Frontal cortex (tissue), 4 donors: ENCODE data around the gene ADM2. TPM values are rescaled to one million over a fixed set of nuclear protein-coding genes. Genes with fewer than 3 reads are reported as not detected.
"Not testable (repeated sequence)": the region's sequence is repeated elsewhere in the genome, so short reads cannot be mapped to it uniquely, and the experiment has no call there.

Source experiments
- DNase-seq, 2 donors: peaks; one replicate each; pipeline ENCODE4 v3.0.0; 2012; ENCODE audit warnings: low spot score in 2 of 2
- FAIRE-seq: peaks from 2 replicates; lab custom pipeline; 2012; peaks lifted over from hg19 to GRCh38; lab: Jason Lieb, UNC
- total RNA-seq: library from RNA; depleted of rRNA; stranded (reverse); fragments of >200 nt; gene quantifications from one replicate; pipeline ENCODE4 v1.2.3, GENCODE V29; 2014
- donor health status: control.
- donor health status: control.
- donor health status: control.

The ADM2 gene
- total RNA-seq, 1 donor from 2014 or later, result not detected

DNA sequence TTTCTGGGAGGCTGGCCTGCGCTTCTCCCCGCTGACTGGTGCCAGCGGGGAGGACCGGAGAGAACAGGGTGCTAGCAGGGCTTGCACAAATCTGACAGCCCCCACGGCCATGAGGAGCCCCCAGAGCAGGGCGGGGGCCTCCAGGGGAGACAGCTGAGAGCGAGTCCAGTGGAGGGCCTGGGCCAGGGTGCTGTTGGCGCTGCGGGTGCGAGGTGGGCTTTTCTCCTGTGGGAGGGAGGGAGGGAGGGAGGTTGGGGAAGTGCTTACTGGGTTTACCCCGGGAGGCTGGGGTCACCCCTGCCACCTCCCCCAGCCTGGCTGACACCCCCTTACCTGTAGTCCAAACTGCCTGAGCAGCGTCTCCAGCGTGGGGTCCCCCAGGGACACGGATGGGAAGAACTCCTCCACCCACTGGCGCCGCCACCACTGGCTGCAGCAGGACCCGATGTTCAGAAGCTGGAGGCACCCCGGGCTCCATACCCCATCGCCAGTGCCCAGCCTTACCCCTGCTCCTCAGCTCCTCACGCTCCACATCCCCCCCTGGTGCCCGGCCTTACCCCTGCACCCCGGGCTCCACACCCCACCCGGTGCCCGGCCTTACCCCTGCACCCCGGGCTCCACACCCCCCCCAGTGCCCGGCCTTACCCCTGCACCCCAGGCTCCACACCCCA, 22.3 kb downstream of the ADM2 start:
- FAIRE-seq (no peak), DNase-seq (no peak)

DNA sequence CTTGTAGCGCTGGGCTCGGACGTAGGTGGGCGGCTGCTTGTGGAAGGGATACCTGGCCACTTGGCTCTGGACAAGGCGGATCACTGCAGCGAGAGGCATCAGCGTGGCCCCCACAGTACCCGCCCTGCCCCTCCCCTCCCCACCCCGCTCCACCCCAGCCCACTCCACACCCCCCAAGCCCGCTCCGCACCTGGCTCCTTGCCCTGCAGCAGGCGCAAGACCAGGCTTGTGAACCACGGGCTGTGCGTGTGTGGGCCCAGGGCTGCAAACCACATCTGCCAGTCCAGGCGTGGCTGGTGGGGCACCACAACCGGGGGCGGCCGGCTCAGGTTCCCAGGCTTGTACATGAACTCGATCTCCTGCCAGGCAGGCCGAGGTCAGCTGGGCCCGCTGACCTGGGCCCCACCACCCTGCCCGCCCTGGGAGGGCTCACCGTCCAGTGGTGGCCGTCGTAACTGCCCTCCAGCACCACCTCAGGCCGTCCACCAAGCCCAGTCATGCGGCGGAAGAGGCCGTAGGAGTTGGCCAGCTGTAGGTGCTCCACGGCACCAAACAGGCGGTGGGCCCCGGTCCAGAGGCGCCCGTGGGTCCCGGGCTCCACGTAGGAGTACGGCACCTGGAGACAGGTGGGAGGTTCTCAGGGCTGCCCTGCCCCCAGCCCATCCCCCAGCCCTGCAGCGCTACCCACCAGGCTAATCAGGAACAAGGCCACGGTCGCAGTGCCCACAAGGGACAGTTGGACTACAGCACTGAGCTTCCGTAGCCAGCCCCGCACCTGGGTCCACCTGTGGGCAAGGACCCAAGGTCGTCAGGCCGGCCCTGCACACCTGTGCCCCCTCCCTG, 23.2 kb downstream of the ADM2 start:
- FAIRE-seq, result no peak
- DNase-seq, result no peak

DNA sequence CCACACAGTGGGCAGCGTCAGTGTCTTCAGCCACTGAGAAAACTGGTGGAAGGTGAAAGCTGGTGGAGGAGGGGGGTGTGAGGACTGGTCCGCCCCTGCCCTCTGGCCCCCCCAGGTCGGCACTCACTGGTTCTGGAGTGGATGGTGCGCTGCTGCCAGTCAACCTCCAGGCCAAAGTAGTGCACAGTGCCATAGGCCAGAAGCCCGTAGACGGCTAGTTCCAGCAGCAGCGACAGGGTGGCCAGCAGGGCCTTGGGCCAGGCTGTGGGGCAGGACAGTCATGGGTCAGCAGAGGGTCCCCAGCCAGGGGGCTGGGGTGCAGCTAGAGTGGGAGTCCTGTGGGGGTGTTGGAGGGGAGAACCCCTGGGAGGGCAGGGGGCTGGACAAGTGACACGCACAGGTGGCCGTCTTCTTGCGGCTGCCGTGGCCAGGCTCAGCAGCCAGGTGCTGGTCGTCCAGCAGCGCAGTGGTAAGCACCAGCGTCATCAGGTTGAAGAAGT, 24.0 kb downstream of the ADM2 start:
- FAIRE-seq (no peak), DNase-seq (no peak)

DNA sequence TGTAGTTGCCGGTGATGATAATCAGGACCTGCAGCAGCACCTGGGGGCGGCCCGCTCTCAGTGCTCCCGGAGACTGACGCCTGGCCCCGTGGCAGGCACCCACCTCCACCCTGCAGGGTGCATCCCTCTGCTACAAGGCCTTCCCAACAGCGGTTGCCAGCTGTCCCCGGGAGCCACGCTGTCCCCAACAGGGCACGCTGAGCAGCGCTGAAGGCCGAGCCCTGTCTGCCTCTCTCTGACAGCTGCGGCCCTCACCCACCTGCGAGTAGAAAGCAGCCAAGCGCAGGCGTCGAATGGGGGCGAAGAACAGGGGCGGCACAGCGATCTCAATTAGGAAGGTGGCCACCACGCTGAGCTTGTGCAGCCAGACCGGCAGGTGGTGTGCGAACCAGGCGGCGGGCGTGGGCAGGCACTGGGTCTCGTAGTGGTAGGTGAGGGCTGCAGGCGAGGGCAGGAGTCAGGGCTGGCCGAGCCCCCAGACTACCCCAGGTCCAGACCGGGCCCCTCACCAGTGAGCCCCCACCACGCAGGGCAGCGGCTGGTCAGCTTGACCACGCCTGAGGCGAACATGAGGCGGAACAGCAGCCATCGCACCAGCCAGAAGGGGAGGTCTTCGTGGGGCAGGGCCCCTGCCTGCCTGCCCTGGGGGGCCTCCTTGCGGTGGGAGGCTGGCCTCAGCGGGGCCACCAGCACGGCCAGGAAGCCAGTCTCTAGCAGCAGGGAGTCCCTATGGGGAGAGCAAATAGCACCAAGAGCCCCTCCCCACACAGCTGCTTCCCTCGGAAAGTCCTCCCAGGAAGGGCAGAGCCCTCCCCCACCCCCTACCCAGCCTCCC, 24.6 kb downstream of the ADM2 start:
- DNase-seq (no peak), FAIRE-seq (no peak)

DNA sequence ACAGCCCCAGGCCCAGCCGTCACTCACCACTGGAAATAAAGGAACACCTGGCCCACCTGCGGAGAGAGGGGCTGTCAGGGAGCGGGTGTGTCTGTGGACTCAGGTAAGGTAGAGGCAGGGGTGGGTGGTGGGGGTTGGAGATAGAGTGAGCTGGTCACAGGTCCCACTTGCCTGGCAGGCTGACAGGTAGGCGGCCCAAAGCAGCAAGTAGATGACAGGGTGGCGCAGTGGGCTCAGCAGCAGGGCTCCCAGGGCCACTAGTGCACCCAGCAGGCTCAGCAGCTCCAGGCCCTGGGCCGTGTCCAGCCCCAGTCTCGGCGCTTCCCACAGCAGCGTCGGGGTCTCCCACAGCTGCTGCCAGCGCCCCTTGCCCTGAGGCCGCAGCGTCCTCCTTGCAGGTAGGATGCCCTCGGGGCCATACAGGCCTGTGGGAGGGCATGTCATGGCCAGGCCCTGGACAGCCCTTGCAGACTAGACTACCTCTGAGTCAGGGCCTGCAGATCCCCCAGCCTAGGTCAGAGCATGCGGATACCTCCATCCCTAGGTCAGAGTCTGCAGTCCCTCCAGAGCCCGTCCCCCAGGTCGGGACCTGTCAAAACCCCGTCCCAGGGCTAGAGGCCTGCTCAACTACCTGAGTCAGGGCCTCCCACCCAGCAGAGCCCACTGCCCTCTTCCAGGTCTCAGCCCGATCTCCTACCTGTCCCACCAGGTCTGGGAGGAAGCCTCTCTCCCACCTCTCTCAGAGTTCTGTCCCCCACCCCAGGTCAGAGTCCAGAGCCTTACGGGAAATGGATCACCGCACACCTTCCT, 25.5 kb downstream of the ADM2 start:
- DNase-seq (peak in 1 of 2 donors; percentile 52), FAIRE-seq (no peak)

DNA sequence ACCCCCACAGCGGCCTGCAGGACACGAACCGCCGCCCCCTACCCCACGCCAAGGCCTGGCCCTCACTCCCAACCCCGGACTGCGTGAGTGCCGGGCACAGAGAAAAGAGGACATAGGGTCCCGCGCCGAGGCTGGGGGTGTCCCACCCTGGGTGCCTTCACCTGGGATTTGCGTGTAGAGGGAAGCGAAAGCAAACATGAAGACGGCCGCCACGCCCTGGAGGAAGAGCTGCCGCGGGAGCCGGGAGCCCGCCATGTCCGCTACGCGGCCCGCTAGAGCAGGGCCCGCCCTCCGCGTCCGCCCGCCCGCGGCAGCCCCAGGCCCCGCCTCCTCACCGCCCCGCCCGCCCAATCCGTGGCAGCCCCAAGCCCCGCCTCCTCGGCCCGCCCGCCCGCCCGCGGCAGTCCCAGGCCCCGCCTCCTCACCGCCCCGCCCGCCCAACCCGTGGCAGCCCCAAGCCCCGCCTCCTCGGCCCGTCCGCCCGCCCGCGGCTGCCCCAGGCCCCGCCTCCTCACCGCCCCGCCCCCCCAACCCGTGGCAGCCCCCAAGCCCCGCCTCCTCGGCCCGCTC, 26.2 kb downstream of the ADM2 start, which contains the start of gene LMF2:
TSS of gene LMF2 (minus strand) at position 282 of the 570 bp plus-strand sequence. CDS start at position 255, 27 bp downstream.
- DNase-seq, result peak in 1 of 2 donors; percentile 99
- FAIRE-seq, result no peak

DNA sequence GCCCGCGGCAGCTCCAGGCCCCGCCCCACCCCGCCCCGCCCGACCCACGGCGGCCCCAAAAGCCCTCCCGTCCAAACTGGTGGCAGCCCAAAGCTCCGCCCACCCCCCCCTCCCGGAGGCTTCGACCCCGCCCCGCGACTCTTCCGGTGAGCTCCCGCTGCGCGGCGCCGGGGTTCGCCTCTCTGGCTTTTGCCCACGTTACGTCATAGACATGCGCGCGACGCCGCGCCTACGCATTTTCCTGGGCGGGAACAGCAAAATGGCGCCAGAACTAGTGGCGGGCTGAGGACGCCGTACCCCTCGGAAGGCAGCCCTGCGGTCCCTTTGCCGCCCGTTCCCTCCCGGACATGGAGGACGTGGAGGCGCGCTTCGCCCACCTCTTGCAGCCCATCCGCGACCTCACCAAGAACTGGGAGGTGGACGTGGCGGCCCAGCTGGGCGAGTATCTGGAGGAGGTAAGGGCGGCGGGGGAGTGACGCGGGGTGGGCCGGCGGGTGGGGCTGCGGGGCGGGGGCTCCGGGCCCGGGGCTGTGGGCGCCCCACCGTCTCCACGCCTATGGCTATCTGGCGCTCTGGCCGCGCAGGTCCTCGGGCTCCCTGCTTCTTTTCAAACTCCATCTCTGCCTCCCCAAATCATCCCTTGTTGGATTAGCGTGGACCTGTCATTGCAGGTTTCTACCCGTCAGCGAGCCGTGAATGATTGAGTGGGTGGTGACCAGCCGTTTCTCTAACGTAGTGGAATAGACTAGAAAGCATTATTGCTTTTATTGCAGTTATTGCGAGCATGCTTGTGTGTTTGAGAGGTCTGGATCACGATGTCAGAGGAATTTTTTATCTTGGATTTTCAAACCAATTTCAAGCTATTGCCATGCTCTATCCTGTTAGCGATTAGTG, 26.9 kb downstream of the ADM2 start, which contains the start of gene NCAPH2:
TSS of gene NCAPH2 (plus strand) at position 234 of the 894 bp plus-strand sequence. CDS start at position 348, 114 bp downstream.
- no peak for FAIRE-seq

DNA sequence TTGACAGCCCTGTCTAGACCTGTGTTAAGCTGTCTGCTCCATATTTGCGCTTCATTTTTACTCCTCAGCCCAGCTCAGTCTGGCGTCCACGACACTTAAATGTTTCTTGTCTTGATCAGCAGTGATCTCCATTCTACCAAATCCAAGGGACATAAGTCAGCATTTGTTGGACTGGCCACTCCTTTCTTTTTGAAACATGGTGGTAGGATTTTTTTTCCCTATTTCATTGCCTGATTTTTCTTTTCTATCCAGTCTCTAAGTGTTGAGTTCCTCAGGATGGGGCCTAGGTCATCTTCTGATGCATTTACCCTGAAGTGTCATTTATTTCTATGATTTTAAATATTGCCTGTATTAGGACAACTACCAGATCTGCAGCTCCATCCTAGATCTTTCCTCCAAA, 27.6 kb downstream of the ADM2 start:
- no peak for FAIRE-seq

More for the DNA sequence above, 26.9 kb downstream of the ADM2 start, which contains the start of gene NCAPH2:
- DNase-seq, result peak; percentile 100

DNA sequence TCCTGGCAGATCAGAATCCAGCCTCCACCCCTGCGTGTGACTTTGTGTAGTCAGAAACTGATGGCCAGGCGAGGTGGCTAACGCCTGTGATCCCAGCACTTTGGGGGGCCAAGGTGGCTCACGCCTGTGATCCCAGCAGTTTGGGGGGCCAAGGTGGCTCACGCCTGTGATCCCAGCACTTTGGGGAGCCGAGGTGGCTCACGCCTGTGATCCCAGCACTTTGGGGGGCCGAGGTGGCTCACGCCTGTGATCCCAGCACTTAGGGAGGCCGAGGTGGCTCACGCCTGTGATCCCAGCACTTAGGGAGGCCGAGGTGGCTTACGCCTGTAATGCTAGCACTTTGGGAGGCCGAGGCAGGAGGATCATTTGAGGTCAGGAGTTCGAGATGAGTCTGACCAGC, 31.8 kb downstream of the ADM2 start:
- FAIRE-seq (no peak), DNase-seq (no peak)

More for the DNA sequence above, 27.6 kb downstream of the ADM2 start:
- DNase-seq, result no peak

DNA sequence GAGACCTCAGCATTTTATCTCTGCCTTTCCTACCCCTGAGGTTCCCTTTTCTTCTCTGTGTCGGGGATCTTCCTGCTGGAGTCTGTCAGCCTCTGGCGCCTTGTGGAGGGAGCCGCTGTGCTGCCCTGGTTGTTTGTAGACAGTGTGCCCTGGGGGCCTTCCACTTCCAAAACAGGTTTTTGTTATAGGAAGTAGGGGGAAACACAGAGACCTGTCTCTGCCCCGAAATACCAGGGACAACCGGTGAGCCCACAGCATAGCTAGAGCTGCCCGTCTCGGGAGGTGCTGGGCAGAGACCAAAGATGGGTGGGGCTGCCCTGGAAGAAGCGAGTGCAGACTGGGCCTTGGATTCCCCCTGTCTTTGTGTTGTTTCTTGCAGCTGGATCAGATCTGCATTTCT, 34.7 kb downstream of the ADM2 start:
- no peak for DNase-seq
- FAIRE-seq, result no peak

DNA sequence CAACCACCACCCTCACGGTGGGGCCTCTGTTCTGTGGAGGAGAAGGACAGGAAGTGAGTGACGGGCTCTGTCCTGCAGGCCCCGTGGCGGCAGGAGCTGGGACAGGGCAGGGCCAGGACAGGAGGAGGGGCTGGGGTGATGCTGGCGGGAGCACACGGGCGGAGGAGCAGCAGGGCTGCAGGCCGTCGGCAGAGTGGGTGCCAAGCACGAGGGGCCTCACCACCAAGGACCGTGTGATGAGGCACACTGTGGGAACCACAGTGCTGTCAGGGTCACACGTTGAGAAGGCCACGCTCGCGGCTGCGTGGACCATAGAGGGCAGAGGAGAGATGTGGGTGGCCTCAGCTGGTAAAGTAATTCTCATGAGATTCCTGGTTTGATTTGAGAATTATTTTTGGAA, 35.5 kb downstream of the ADM2 start:
- no peak for DNase-seq
- FAIRE-seq, result no peak

DNA sequence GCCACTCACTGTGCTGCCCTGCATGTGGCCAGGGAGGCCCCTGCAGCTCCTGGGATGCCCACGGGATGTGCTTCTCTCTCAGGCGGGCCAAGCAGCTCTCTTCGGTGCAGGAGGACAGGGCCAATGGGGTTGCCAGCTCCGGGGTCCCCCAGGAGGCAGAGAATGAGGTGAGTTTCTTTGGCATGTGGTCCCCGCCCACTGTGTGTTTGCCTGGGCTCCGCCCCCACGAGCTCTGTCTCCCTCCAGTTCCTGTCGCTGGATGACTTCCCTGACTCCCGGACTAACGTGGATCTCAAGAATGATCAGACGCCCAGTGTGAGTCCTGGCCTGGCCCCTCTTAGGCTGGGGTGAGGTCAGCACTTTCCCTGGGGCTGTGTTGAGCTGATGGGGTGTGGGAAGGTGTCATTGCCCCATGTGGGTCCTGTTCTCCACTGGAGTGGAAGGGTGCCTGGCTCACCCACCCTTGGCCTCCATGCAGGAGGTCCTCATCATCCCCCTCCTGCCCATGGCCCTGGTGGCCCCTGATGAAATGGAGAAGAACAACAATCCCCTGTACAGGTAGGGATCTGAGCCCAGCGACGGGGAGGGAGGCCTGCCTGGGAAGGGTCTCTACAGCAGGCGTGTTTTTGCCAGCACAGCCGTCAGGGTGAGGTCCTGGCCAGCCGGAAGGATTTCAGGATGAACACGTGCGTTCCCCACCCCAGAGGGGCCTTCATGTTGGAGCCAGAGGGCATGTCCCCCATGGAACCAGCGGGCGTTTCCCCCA, 36.3 kb downstream of the ADM2 start:
- FAIRE-seq (no peak), DNase-seq (no peak)

DNA sequence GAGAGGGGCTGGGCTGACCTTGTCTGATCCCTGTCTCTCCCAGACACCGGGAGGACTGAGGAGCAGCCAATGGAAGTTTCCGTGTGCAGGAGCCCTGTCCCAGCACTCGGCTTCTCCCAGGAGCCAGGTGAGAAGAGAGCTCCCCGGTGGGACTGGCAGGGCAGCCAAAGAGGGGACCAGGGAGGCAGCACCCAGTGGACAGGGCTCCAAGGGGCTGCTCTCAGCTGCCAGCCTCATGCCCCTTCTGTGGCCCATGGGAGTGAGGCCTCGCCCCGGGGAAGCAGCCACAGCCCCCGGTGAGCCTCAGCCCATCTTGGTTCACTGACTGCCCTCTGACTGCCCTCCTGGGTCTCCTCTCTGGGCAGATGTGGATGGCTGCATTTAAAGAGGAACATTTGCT, 37.3 kb downstream of the ADM2 start:
- no peak for FAIRE-seq
- no peak for DNase-seq

DNA sequence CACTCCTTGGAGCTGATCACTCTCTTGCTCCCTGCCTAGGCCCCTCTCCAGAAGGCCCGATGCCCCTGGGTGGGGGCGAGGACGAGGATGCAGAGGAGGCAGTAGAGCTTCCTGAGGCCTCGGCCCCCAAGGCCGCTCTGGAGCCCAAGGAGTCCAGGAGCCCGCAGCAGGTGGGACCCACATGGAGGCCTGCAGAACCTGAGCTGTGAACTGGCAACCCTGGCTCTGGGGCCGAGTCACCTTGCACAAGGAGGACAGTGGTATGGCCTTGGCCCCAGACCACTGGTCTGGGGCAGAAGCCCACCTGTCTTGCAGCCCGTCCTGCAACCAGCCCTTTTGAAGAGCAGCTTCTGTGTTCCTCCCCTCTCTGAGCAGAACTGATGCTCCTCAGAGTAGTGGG, 37.8 kb downstream of the ADM2 start:
- FAIRE-seq, result no peak

DNA sequence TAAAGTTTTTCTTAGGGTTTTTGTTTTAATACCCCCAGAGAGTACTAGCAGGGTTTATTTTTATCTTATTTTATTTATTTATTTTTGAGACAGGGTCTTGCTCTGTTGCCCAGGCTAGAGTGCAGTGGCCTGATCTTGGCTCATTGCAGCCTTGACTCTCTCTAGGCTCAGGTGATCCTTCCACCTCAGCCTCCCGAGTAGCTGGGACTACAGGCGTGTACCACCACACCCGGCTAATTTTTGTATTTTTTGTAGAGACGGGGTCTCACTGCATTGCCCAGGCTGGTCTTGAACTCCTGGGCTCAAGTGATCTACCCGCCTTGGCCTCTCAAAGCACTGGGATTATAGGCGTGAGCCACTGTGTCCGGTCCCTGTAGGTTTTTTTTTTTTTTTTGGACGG, 38.8 kb downstream of the ADM2 start:
- DNase-seq, FAIRE-seq: not testable (repeated sequence)

More for the DNA sequence above, 37.8 kb downstream of the ADM2 start:
- DNase-seq, result no peak

DNA sequence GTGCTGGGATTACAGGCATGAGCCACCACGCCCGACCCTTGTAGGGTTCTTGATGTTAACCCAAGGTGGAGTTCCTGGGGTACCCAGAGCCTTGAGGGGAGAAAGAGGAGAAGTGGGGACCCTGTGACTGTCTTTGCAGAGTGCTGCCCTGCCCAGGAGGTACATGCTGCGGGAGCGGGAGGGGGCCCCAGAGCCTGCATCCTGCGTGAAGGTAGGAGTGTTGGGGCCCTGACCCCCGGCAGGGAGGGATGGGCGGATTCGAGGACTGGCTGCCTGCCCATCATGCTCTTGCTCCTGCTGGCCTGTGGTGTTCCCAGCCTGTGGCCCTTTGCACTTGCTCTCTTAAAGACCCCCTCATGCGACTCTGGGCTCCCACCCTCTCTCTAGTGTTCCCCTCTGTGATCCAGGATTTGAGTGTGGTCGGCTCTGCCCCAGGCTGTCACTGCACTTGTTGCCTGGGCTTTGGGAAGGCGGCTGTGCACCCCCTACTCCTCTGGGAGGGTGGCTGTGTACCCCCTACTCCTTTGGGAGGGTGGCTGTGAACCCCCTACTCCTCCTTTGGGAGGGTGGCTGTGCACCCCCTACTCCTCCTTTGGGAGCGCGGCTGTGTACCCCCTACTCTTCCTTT, 39.6 kb downstream of the ADM2 start:
- DNase-seq (no peak), FAIRE-seq (no peak)

DNA sequence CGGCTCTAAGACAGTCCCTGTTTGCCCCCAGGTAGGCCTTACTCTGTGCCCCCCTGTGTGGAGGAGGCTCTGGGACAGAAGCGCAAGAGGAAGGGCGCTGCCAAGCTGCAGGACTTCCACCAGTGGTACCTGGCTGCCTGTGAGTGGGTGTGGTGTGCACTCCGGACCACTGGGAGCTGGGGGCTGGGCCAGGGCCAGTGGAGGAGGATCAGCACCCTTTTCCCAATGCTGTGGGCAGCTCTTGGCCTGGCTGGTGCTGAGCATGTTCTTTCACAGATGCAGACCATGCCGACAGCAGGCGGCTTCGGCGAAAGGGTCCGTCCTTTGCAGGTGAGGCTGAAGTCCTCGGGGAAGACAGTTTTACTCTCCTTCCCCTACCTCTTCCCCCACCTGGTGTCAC, 40.4 kb downstream of the ADM2 start:
- DNase-seq (no peak), FAIRE-seq (no peak)
